HG02970 (cell line): ENCODE data around the gene ARID5B.
"Not testable (repeated sequence)": the region's sequence is repeated elsewhere in the genome, so short reads cannot be mapped to it uniquely, and the experiment has no call there.

Experiments used
- ATAC-seq: cut with Tn5 transposase; IDR thresholded peaks from one replicate; pipeline ENCODE4 v1.9.1; 2021; ENCODE audit warnings: mild to moderate bottlenecking, moderate library complexity, moderate number of reproducible peaks; ENCODE audit not compliant: unreplicated experiment, low FRiP score

ARID5B gene

GRCh38 chr10:61959814-61960213 lies 58.3 kb downstream of the ARID5B start:
- no peak for ATAC-seq

GRCh38 chr10:61960396-61961120 lies 59.1 kb downstream of the ARID5B start:
- ATAC-seq = no peak

- ATAC-seq = no peak
Measured at GRCh38 chr10:61961278-61961677, 59.8 kb downstream of the ARID5B start.

- no peak for ATAC-seq
Measured at GRCh38 chr10:61962971-61963370, 61.5 kb downstream of the ARID5B start.

- no peak for ATAC-seq
Measured at GRCh38 chr10:61963669-61964058, 62.2 kb downstream of the ARID5B start.

- no peak for ATAC-seq
Measured at GRCh38 chr10:61964059-61964709, 62.7 kb downstream of the ARID5B start.

GRCh38 chr10:61964949-61965702 lies 63.6 kb downstream of the ARID5B start:
- no peak for ATAC-seq

- no peak for ATAC-seq
Measured at GRCh38 chr10:61965703-61966395, 64.3 kb downstream of the ARID5B start.

- no peak for ATAC-seq
Measured at GRCh38 chr10:61967298-61967697, 65.8 kb downstream of the ARID5B start.

- no peak for ATAC-seq
Measured at GRCh38 chr10:61970182-61971002, 68.9 kb downstream of the ARID5B start.

GRCh38 chr10:61971003-61971325 lies 69.5 kb downstream of the ARID5B start:
- no peak for ATAC-seq

- no peak for ATAC-seq
Measured at GRCh38 chr10:61973169-61973568, 71.7 kb downstream of the ARID5B start.

- no peak for ATAC-seq
Measured at GRCh38 chr10:61973906-61974305, 72.4 kb downstream of the ARID5B start.

GRCh38 chr10:61974601-61975390 lies 73.3 kb downstream of the ARID5B start:
- no peak for ATAC-seq

- ATAC-seq = no peak
Measured at GRCh38 chr10:61975391-61975932, 74.0 kb downstream of the ARID5B start.

GRCh38 chr10:61976951-61977721 lies 75.6 kb downstream of the ARID5B start:
- ATAC-seq = not testable (repeated sequence)

GRCh38 chr10:61978965-61979364 lies 77.5 kb downstream of the ARID5B start:
- ATAC-seq = no peak

GRCh38 chr10:61981460-61981859 lies 80.0 kb downstream of the ARID5B start:
- ATAC-seq = no peak
